Breast epithelium (tissue), 3 donors: ENCODE results near the gene TRIB2.

Experiments
- POLR2A ChIP-seq: fragments of 450-650 bp; IDR thresholded peaks from one replicate; pipeline ENCODE4 v1.6.1; 2016; ENCODE audit warnings: antibody characterized with exemption, mild to moderate bottlenecking, moderate library complexity
- TF ChIP-seq, protein P1 (sequence below), 3 donors: fragments of 450-650 bp; IDR thresholded peaks; one replicate each; pipeline ENCODE4 v1.5.1; 2016 to 2017; ENCODE audit warnings: antibody characterized with exemption in 3 of 3, mild to moderate bottlenecking in 3 of 3, moderate library complexity in 3 of 3

DNA sequence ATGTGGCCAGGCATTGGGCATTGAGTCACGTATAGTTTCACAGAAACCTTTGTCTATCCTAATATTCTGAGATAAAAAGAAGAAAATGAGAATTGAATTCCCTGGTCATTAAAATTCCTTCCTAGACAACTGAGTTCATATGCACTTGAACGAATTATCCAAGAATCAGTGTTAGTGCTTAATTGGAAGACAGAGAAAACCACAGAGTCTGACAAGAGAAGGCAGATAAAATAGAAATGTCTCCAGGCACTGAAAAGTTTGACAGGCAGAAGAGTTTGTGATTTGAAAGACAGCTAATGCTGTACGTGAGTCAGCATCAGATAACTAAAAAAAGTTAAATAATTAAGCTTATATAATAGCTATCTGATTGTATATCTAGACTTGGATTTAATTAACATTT, 47.7 kb upstream of the TRIB2 start:
- TF ChIP-seq, protein P1, sequence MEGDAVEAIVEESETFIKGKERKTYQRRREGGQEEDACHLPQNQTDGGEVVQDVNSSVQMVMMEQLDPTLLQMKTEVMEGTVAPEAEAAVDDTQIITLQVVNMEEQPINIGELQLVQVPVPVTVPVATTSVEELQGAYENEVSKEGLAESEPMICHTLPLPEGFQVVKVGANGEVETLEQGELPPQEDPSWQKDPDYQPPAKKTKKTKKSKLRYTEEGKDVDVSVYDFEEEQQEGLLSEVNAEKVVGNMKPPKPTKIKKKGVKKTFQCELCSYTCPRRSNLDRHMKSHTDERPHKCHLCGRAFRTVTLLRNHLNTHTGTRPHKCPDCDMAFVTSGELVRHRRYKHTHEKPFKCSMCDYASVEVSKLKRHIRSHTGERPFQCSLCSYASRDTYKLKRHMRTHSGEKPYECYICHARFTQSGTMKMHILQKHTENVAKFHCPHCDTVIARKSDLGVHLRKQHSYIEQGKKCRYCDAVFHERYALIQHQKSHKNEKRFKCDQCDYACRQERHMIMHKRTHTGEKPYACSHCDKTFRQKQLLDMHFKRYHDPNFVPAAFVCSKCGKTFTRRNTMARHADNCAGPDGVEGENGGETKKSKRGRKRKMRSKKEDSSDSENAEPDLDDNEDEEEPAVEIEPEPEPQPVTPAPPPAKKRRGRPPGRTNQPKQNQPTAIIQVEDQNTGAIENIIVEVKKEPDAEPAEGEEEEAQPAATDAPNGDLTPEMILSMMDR (IDR thresholded peaks at IDR 0.05): no peak
- TF ChIP-seq POLR2A: no peak
